Spleen (tissue), 7 donors: ENCODE results near the gene MRPL46.

ENCODE experiments used
- POLR2A ChIP-seq, 3 donors: fragments of 450-650 bp; IDR thresholded peaks; one replicate each; pipeline ENCODE4 v1.5.1; 2017; ENCODE audit warnings: antibody characterized with exemption in 3 of 3, mild to moderate bottlenecking in 1 of 3
- TF ChIP-seq, protein P1 (sequence below), 11 experiments: fragments of 200-600 bp in 7 of 11; fragments of 450-650 bp in 4 of 11; sonication (generic) in 4 of 11; IDR thresholded peaks in 8 of 11; conservative IDR thresholded peaks in 3 of 11; 1 replicate in 7 of 11; 2 replicates in 4 of 11; pipeline versions ENCODE4 v1.4.0 to v1.8.0; 2016 to 2021; ENCODE audit warnings: antibody characterized with exemption in 11 of 11, inconsistent platforms in 4 of 11, mild to moderate bottlenecking in 1 of 11
- donor health status: DM: no; HTN: no; CAD: no; lungs with moderate emphysema.
- donor health status: DM: no; HTN: no; CAD: no.
- donor health status: DM: no; HTN: no; CAD: no.

DNA sequence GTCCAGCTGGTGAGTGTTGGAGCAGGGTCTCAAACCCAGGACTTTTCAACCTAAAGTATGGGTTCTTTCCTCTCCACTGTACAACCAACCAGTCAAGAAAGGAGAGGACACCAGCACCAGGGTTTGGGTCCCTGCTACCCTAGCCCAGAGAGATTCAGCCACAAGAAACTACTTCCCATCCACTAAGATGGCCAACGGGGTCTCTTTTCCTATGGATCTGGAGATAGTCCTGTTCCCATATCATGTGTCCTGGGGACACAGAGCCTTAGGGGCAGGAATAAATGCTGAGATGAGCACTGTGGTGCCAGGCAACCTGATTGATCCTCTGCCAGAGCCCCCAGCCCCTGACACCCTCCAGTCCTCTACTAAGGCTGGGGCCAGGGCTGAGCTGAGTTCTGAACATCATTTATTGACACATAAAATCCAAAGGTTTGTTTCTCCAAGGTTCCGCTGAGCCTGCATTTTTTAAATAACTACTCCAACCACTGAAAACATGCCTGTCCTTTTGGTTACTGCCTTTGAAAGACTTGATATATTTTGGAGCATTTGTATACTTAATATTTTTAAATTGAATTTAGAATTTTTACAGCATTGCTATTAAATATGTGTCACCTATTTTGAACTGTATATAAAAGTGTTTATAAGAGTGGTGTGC, 26.0 kb downstream of the MRPL46 start:
- TF ChIP-seq, protein P1, sequence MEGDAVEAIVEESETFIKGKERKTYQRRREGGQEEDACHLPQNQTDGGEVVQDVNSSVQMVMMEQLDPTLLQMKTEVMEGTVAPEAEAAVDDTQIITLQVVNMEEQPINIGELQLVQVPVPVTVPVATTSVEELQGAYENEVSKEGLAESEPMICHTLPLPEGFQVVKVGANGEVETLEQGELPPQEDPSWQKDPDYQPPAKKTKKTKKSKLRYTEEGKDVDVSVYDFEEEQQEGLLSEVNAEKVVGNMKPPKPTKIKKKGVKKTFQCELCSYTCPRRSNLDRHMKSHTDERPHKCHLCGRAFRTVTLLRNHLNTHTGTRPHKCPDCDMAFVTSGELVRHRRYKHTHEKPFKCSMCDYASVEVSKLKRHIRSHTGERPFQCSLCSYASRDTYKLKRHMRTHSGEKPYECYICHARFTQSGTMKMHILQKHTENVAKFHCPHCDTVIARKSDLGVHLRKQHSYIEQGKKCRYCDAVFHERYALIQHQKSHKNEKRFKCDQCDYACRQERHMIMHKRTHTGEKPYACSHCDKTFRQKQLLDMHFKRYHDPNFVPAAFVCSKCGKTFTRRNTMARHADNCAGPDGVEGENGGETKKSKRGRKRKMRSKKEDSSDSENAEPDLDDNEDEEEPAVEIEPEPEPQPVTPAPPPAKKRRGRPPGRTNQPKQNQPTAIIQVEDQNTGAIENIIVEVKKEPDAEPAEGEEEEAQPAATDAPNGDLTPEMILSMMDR (IDR thresholded peaks at IDR 0.05 in 8 of 11, conservative IDR thresholded peaks at IDR 0.05 in 3 of 11), result no peak
- no peak for TF ChIP-seq POLR2A (IDR thresholded peaks at IDR 0.05)
